ENCODE results near the gene GTF3C5.
"Not testable (repeated sequence)": the region's sequence is repeated elsewhere in the genome, so short reads cannot be mapped to it uniquely, and the experiment has no call there.

GTF3C5 gene

GRCh38 chr9:133057006-133057405, 26.2 kb downstream of the GTF3C5 start:
- H3K27ac Mint-ChIP-seq = no peak overlapping the region

GRCh38 chr9:133057553-133057952, 26.8 kb downstream of the GTF3C5 start:
- Mint-ChIP-seq H3K27me3 (no peaks in the 10 kb centered on the region), H3K27ac (peak overlapping the region in 1 of 2 donors; percentile 65), H3K4me1 (ENCODE audit: low read depth in 2 of 2) (peaks cover 19 to 26% of the 10 kb centered on the region in 2 donors), H3K9me3 (no peaks in the 10 kb centered on the region), H3K36me3 (ENCODE audit: insufficient read depth) (peaks cover 23% of the 10 kb centered on the region), H3K4me3 (no peak overlapping the region)
- no peak for ATAC-seq (replicated peaks)
- no peak for DNase-seq

More at GRCh38 chr9:133057006-133057405, 26.2 kb downstream of the GTF3C5 start:
- no peaks in the 10 kb centered on the region for H3K9me3 Mint-ChIP-seq
- H3K27me3 Mint-ChIP-seq = no peaks in the 10 kb centered on the region
- H3K36me3 Mint-ChIP-seq (ENCODE audit: insufficient read depth) = peaks cover 23% of the 10 kb centered on the region
- H3K4me3 Mint-ChIP-seq = no peak overlapping the region
- peaks cover 19 to 26% of the 10 kb centered on the region in 2 donors for H3K4me1 Mint-ChIP-seq (ENCODE audit: low read depth in 2 of 2)
- DNase-seq (no peak), ATAC-seq (replicated peaks) (no peak)

- no peaks in the 10 kb centered on the region for H3K9me3 Mint-ChIP-seq
- peaks cover 19 to 26% of the 10 kb centered on the region in 2 donors for H3K4me1 Mint-ChIP-seq (ENCODE audit: low read depth in 2 of 2)
- ATAC-seq (replicated peaks) (no peak), DNase-seq (no peak)
- no peak overlapping the region for H3K4me3 Mint-ChIP-seq
- H3K36me3 Mint-ChIP-seq (ENCODE audit: insufficient read depth) = peaks cover 20% of the 10 kb centered on the region
- H3K27ac Mint-ChIP-seq = peak overlapping the region in 1 of 2 donors; percentile 65
- H3K27me3 Mint-ChIP-seq = no peaks in the 10 kb centered on the region
Observed at GRCh38 chr9:133058071-133058470, 27.3 kb downstream of the GTF3C5 start.

GRCh38 chr9:133058550-133059320, 27.9 kb downstream of the GTF3C5 start:
- H3K36me3 Mint-ChIP-seq (ENCODE audit: insufficient read depth) = peaks cover 15% of the 10 kb centered on the region
- H3K27ac Mint-ChIP-seq = peak overlapping the region; percentile 45 to 65
- peaks cover 19 to 26% of the 10 kb centered on the region in 2 donors for H3K4me1 Mint-ChIP-seq (ENCODE audit: low read depth in 2 of 2)
- DNase-seq (no peak), ATAC-seq (replicated peaks) (peak; percentile 35)
- H3K9me3 Mint-ChIP-seq = no peaks in the 10 kb centered on the region
- H3K4me3 Mint-ChIP-seq = no peak overlapping the region
- no peaks in the 10 kb centered on the region for H3K27me3 Mint-ChIP-seq

GRCh38 chr9:133059623-133060022, 28.8 kb downstream of the GTF3C5 start:
- ATAC-seq (replicated peaks) = no peak
- Mint-ChIP-seq H3K9me3 (no peaks in the 10 kb centered on the region), H3K27me3 (no peaks in the 10 kb centered on the region), H3K4me3 (no peak overlapping the region), H3K4me1 (ENCODE audit: low read depth in 2 of 2) (peaks cover 19 to 26% of the 10 kb centered on the region in 2 donors), H3K27ac (peak overlapping the region in 1 of 2 donors; percentile 45), H3K36me3 (ENCODE audit: insufficient read depth) (peaks cover 8% of the 10 kb centered on the region)
- DNase-seq = no peak

GRCh38 chr9:133060417-133060841, 29.6 kb downstream of the GTF3C5 start:
- no peak overlapping the region for H3K4me3 Mint-ChIP-seq
- peaks cover 8% of the 10 kb centered on the region for H3K36me3 Mint-ChIP-seq (ENCODE audit: insufficient read depth)
- no peaks in the 10 kb centered on the region for H3K9me3 Mint-ChIP-seq
- no peak for ATAC-seq (replicated peaks)
- H3K27ac Mint-ChIP-seq = no peak overlapping the region
- peaks cover 19 to 26% of the 10 kb centered on the region in 2 donors for H3K4me1 Mint-ChIP-seq (ENCODE audit: low read depth in 2 of 2)
- DNase-seq = no peak
- no peaks in the 10 kb centered on the region for H3K27me3 Mint-ChIP-seq

- not testable (repeated sequence) for DNase-seq; H3K4me3 Mint-ChIP-seq; H3K27me3 Mint-ChIP-seq; H3K36me3 Mint-ChIP-seq (ENCODE audit: insufficient read depth); H3K9me3 Mint-ChIP-seq; ATAC-seq (replicated peaks)
- peaks cover 19 to 25% of the 10 kb centered on the region in 2 donors for H3K4me1 Mint-ChIP-seq (ENCODE audit: low read depth in 2 of 2)
- peak overlapping the region in 1 of 2 donors; percentile 56 for H3K27ac Mint-ChIP-seq
Observed at GRCh38 chr9:133061019-133061763, 30.4 kb downstream of the GTF3C5 start.

GRCh38 chr9:133061764-133062145, 31.0 kb downstream of the GTF3C5 start, which contains the start of gene CEL:
Gene CEL, plus strand, starts transcription at chr9:133061981. Its CDS starts 22 bp downstream, at chr9:133062003.
- H3K27ac Mint-ChIP-seq = peak within 1 kb of the TSS in 1 of 2 donors; percentile 56

GRCh38 chr9:133062569-133062968, 31.8 kb downstream of the GTF3C5 start:
- not testable (repeated sequence) for H3K4me3 Mint-ChIP-seq; H3K36me3 Mint-ChIP-seq (ENCODE audit: insufficient read depth); H3K27ac Mint-ChIP-seq; ATAC-seq (replicated peaks); H3K9me3 Mint-ChIP-seq; H3K27me3 Mint-ChIP-seq; DNase-seq
- H3K4me1 Mint-ChIP-seq (ENCODE audit: low read depth in 2 of 2) = peaks cover 19 to 24% of the 10 kb centered on the region in 2 donors

More at GRCh38 chr9:133061764-133062145, 31.0 kb downstream of the GTF3C5 start, which contains the start of gene CEL:
- peaks cover 19 to 25% of the 10 kb centered on the region in 2 donors for H3K4me1 Mint-ChIP-seq (ENCODE audit: low read depth in 2 of 2)
- not testable (repeated sequence) for ATAC-seq (replicated peaks); H3K9me3 Mint-ChIP-seq; H3K27me3 Mint-ChIP-seq; H3K4me3 Mint-ChIP-seq; H3K36me3 Mint-ChIP-seq (ENCODE audit: insufficient read depth); DNase-seq

GRCh38 chr9:133063159-133063499, 32.3 kb downstream of the GTF3C5 start:
- H3K27me3 Mint-ChIP-seq = no peaks in the 10 kb centered on the region
- DNase-seq (no peak), ATAC-seq (replicated peaks) (no peak)
- peak overlapping the region in 1 of 2 donors; percentile 41 for H3K27ac Mint-ChIP-seq
- no peaks in the 10 kb centered on the region for H3K36me3 Mint-ChIP-seq (ENCODE audit: insufficient read depth)
- peaks cover 14 to 20% of the 10 kb centered on the region in 2 donors for H3K4me1 Mint-ChIP-seq (ENCODE audit: low read depth in 2 of 2)
- no peaks in the 10 kb centered on the region for H3K9me3 Mint-ChIP-seq
- H3K4me3 Mint-ChIP-seq = no peak overlapping the region

GRCh38 chr9:133063500-133064231, 32.9 kb downstream of the GTF3C5 start:
- no peak overlapping the region for H3K4me3 Mint-ChIP-seq
- DNase-seq (no peak), ATAC-seq (replicated peaks) (no peak)
- peaks cover 10 to 14% of the 10 kb centered on the region in 2 donors for H3K4me1 Mint-ChIP-seq (ENCODE audit: low read depth in 2 of 2)
- H3K9me3 Mint-ChIP-seq = no peaks in the 10 kb centered on the region
- H3K36me3 Mint-ChIP-seq (ENCODE audit: insufficient read depth) = no peaks in the 10 kb centered on the region
- peak overlapping the region in 1 of 2 donors; percentile 41 for H3K27ac Mint-ChIP-seq
- no peaks in the 10 kb centered on the region for H3K27me3 Mint-ChIP-seq

GRCh38 chr9:133064241-133065069, 33.7 kb downstream of the GTF3C5 start:
- peaks cover 2 to 6% of the 10 kb centered on the region in 2 donors for H3K4me1 Mint-ChIP-seq (ENCODE audit: low read depth in 2 of 2)
- ATAC-seq (replicated peaks) (no peak), DNase-seq (no peak)
- no peak overlapping the region for H3K4me3 Mint-ChIP-seq
- H3K36me3 Mint-ChIP-seq (ENCODE audit: insufficient read depth) = no peaks in the 10 kb centered on the region
- H3K27ac Mint-ChIP-seq = no peak overlapping the region
- H3K27me3 Mint-ChIP-seq = no peaks in the 10 kb centered on the region
- no peaks in the 10 kb centered on the region for H3K9me3 Mint-ChIP-seq

- Mint-ChIP-seq H3K27me3 (no peaks in the 10 kb centered on the region), H3K4me3 (no peak overlapping the region), H3K4me1 (ENCODE audit: low read depth in 2 of 2) (peaks cover 0 to 2% of the 10 kb centered on the region in 2 donors), H3K9me3 (no peaks in the 10 kb centered on the region), H3K27ac (no peak overlapping the region), H3K36me3 (ENCODE audit: insufficient read depth) (no peaks in the 10 kb centered on the region)
- DNase-seq (no peak), ATAC-seq (replicated peaks) (no peak)
Observed at GRCh38 chr9:133065070-133065388, 34.2 kb downstream of the GTF3C5 start.
